CD4-positive, alpha-beta T cell (primary cell): ENCODE measurements around the gene PLD4. TPM values are rescaled to one million over a fixed set of nuclear protein-coding genes. Genes with fewer than 3 reads are reported as not detected.
A peak's percentile ranks its signal among the peaks of the same experiment; 100 is the strongest.

Experiments
- ATAC-seq: fragments of 200-7000 bp; cut with Tn5 transposase; one replicate; pipeline ENCODE4 v1.10.0; 2022; ENCODE audit warnings: mild to moderate bottlenecking; ENCODE audit not compliant: poor library complexity
- CTCF ChIA-PET: fragments of 350-600 bp; sonication (Branson Sonifier 250); formaldehyde crosslinking; loops from one replicate; lab custom pipeline; 2021; ENCODE audit warnings: antibody characterized with exemption, inconsistent platforms; lab: Charles Lee
- POLR2A ChIA-PET: fragments of 350-600 bp; sonication (Branson Sonifier 250); formaldehyde crosslinking; loops from one replicate; lab custom pipeline; 2021; ENCODE audit warnings: antibody characterized with exemption, inconsistent platforms; lab: Charles Lee
- DNase-seq, 14 experiments: peaks; one replicate each; pipeline ENCODE4 v3.0.0-alpha.2; 2013 to 2020; ENCODE audit warnings: mixed read lengths in 2 of 14
- H3K27ac ChIP-seq, 2 donors: one replicate each; pipeline versions ENCODE4 v1.5.1 to v1.7.0; 2013; ENCODE audit warnings: low read length in 2 of 2, low read depth in 1 of 2, mild to moderate bottlenecking in 1 of 2
- H3K27me3 ChIP-seq, 2 experiments: 1 replicate in 1 of 2; 2 replicates in 1 of 2; pipeline versions ENCODE4 v1.6.1 to v1.7.0; 2013; ENCODE audit warnings: low read length in 2 of 2, control low read depth in 1 of 2, mild to moderate bottlenecking in 1 of 2, moderate library complexity in 1 of 2; ENCODE audit not compliant: insufficient read depth in 2 of 2, control insufficient read depth in 1 of 2
- H3K36me3 ChIP-seq: one replicate; pipeline ENCODE4 v1.6.1; 2013; ENCODE audit warnings: low read length, control low read depth; ENCODE audit not compliant: insufficient read depth
- H3K4me1 ChIP-seq: one replicate; pipeline ENCODE4 v1.6.1; 2013; ENCODE audit warnings: low read length, control low read depth; ENCODE audit not compliant: insufficient read depth
- H3K4me3 ChIP-seq: one replicate; pipeline ENCODE4 v1.5.1; 2013; ENCODE audit warnings: mild to moderate bottlenecking, low read length, moderate library complexity
- H3K9me3 ChIP-seq, 2 experiments: 1 replicate in 1 of 2; 2 replicates in 1 of 2; pipeline versions ENCODE4 v1.6.1 to v1.7.0; 2013; ENCODE audit warnings: low read length in 2 of 2, mild to moderate bottlenecking in 2 of 2, control low read depth in 1 of 2, moderate library complexity in 1 of 2; ENCODE audit not compliant: control insufficient read depth in 1 of 2, insufficient read depth in 1 of 2
- H3K27ac Mint-ChIP-seq: one replicate; pipeline ENCODE4 v1.8.0; 2020; ENCODE audit warnings: mixed read lengths
- H3K27me3 Mint-ChIP-seq: one replicate; pipeline ENCODE4 v1.8.0; 2021; ENCODE audit warnings: mixed read lengths
- H3K36me3 Mint-ChIP-seq: one replicate; pipeline ENCODE4 v1.8.0; 2021; ENCODE audit warnings: low read depth, mixed read lengths
- H3K4me1 Mint-ChIP-seq: one replicate; pipeline ENCODE4 v1.8.0; 2021; ENCODE audit warnings: low read depth, mixed read lengths
- H3K4me3 Mint-ChIP-seq: one replicate; pipeline ENCODE4 v1.8.0; 2020; ENCODE audit warnings: mild to moderate bottlenecking, mixed read lengths
- H3K9me3 Mint-ChIP-seq: one replicate; pipeline ENCODE4 v1.8.0; 2020; ENCODE audit warnings: mixed read lengths
- intact Hi-C, 2 experiments: fragments of 100-400 bp; cut with DNase I in 1 of 2; cut with micrococcal nuclease in 1 of 2; formaldehyde crosslinking; loops; one replicate each; pipeline versions ENCODE4 v1.15.1 to v1.9.0; 2023 to 2025; cut with DNase I, micrococcal nuclease
- total RNA-seq, 174 experiments: library from RNA in 2 of 174; stranded (reverse) in 2 of 174; gene quantifications; one replicate each; pipeline ENCODE4 v1.2.3 and lab custom pipeline; 2021 to 2026
- TF ChIP-seq, protein P1 (sequence below): fragments of 200-600 bp; IDR thresholded peaks from one replicate; pipeline ENCODE4 v1.8.0; 2022; ENCODE audit warnings: antibody characterized with exemption, mild to moderate bottlenecking

PLD4 gene
- total RNA-seq, 2 experiments from 2014 or later, result 1.6 to 2.1 TPM

DNA sequence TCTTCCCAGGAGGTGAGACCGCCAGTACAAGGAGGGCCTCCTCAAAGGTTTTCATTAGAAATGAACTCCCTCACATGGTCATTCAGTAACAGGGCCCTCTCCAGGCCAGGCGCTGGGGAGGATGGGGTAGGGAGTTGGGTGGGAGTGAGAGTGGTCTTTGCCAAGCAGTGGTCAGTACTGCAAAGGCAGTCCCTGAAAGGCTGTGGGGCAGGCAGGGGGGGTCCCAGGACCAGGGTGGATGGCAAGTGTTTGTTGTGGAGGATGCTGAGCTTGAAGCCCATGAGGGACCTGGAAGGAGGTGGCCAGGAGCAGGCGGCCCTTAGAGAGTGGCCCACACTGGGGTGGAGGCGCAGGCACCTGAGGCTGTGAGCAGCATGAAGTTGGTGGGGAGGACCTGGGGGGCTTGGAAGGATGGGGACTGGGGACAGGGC is 33.5 kb upstream of the PLD4 start:
- Histone ChIP-seq H3K9me3 (no peaks in the 10 kb centered on the region), H3K27me3 (no peaks in the 10 kb centered on the region), H3K36me3 (no peaks in the 10 kb centered on the region), H3K4me1 (no peaks in the 10 kb centered on the region), H3K27ac (no peak overlapping the region), H3K4me3 (no peak overlapping the region)
- H3K27ac Mint-ChIP-seq, result no peak overlapping the region
- H3K27me3 Mint-ChIP-seq, result no peaks in the 10 kb centered on the region
- intact Hi-C loops, result no loop called here
- no peaks in the 10 kb centered on the region for H3K4me1 Mint-ChIP-seq
- CTCF ChIA-PET, result no interaction called here
- H3K4me3 Mint-ChIP-seq, result no peak overlapping the region
- no peak for DNase-seq
- H3K36me3 Mint-ChIP-seq, result no peaks in the 10 kb centered on the region
- H3K9me3 Mint-ChIP-seq, result no peaks in the 10 kb centered on the region
- TF ChIP-seq, protein P1, sequence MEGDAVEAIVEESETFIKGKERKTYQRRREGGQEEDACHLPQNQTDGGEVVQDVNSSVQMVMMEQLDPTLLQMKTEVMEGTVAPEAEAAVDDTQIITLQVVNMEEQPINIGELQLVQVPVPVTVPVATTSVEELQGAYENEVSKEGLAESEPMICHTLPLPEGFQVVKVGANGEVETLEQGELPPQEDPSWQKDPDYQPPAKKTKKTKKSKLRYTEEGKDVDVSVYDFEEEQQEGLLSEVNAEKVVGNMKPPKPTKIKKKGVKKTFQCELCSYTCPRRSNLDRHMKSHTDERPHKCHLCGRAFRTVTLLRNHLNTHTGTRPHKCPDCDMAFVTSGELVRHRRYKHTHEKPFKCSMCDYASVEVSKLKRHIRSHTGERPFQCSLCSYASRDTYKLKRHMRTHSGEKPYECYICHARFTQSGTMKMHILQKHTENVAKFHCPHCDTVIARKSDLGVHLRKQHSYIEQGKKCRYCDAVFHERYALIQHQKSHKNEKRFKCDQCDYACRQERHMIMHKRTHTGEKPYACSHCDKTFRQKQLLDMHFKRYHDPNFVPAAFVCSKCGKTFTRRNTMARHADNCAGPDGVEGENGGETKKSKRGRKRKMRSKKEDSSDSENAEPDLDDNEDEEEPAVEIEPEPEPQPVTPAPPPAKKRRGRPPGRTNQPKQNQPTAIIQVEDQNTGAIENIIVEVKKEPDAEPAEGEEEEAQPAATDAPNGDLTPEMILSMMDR, result no peak
- POLR2A ChIA-PET, result no interaction called here
- ATAC-seq, result no peak

- Mint-ChIP-seq H3K27me3 (no peaks in the 10 kb centered on the region), H3K4me1 (peaks cover 4% of the 10 kb centered on the region), H3K9me3 (no peaks in the 10 kb centered on the region), H3K4me3 (no peak overlapping the region), H3K36me3 (no peaks in the 10 kb centered on the region), H3K27ac (no peak overlapping the region)
- intact Hi-C loops, result no loop called here
- DNase-seq (peak in 1 of 14 experiments; percentile 11), ATAC-seq (no peak)
- TF ChIP-seq, protein P1, result no peak
- no peaks in the 10 kb centered on the region for H3K9me3 ChIP-seq
- ChIA-PET CTCF (no interaction called here), POLR2A (no interaction called here)
- H3K27ac ChIP-seq, result no peak overlapping the region
- H3K4me1 ChIP-seq, result no peaks in the 10 kb centered on the region
- H3K36me3 ChIP-seq, result no peaks in the 10 kb centered on the region
- H3K27me3 ChIP-seq, result no peaks in the 10 kb centered on the region
- no peak overlapping the region for H3K4me3 ChIP-seq
Observed at GRCh38 chr14:104891664-104892530, 32.8 kb upstream of the PLD4 start.

GRCh38 chr14:104892531-104893434 is 31.9 kb upstream of the PLD4 start:
- H3K36me3 ChIP-seq, result no peaks in the 10 kb centered on the region
- TF ChIP-seq, protein P1, result no peak
- H3K4me1 ChIP-seq, result no peaks in the 10 kb centered on the region
- POLR2A ChIA-PET, result no interaction called here
- H3K9me3 Mint-ChIP-seq, result no peaks in the 10 kb centered on the region
- no peak overlapping the region for H3K4me3 ChIP-seq
- no peaks in the 10 kb centered on the region for H3K27me3 Mint-ChIP-seq
- H3K36me3 Mint-ChIP-seq, result no peaks in the 10 kb centered on the region
- ATAC-seq (no peak), DNase-seq (peak in 1 of 14 experiments; percentile 20)
- H3K4me1 Mint-ChIP-seq, result peaks cover 4% of the 10 kb centered on the region
- H3K27ac Mint-ChIP-seq, result no peak overlapping the region
- H3K4me3 Mint-ChIP-seq, result no peak overlapping the region
- CTCF ChIA-PET, result no interaction called here
- intact Hi-C loops, result no loop called here
- H3K9me3 ChIP-seq, result no peaks in the 10 kb centered on the region
- H3K27me3 ChIP-seq, result no peaks in the 10 kb centered on the region
- H3K27ac ChIP-seq, result no peak overlapping the region
